Measurements from ENCODE around the gene AREL1.

Gene AREL1

DNA sequence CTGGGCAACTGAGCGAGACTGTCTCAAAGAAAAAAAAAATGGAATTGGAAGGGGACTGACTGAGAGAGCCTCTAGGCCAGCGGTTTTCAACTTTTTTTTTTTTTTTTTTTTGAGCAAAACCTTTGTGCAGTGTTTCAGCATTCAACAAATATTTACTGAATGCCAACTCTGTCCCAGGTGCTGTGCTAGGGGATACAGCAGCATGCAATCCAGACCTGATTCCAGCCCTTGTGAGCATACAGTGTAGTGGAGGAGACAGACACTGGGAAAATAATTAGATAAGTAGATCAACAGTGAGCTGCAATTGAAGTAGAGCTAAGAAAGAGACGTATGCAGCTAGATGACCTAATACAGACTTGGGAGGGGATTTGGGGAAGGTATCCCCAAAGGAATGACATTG, 77.0 kb downstream of the AREL1 start:
- Histone ChIP-seq H3K9me3 (ENCODE audit: control insufficient read depth, insufficient read depth, low read length) (no peaks in the 10 kb centered on the region), H3K27me3 (ENCODE audit: control insufficient read depth, insufficient read depth, low read length) (no peaks in the 10 kb centered on the region), H3K9ac (ENCODE audit: low read depth, low read length) (no peak overlapping the region), H3K4me3 (ENCODE audit: low read depth, low read length) (no peak overlapping the region), H3K36me3 (ENCODE audit: control insufficient read depth, insufficient read depth, low read length) (no peaks in the 10 kb centered on the region), H3K27ac (ENCODE audit: low read depth, low read length) (no peak overlapping the region), H3K4me1 (ENCODE audit: control insufficient read depth, insufficient read depth, low read length) (peaks cover 23% of the 10 kb centered on the region)

DNA sequence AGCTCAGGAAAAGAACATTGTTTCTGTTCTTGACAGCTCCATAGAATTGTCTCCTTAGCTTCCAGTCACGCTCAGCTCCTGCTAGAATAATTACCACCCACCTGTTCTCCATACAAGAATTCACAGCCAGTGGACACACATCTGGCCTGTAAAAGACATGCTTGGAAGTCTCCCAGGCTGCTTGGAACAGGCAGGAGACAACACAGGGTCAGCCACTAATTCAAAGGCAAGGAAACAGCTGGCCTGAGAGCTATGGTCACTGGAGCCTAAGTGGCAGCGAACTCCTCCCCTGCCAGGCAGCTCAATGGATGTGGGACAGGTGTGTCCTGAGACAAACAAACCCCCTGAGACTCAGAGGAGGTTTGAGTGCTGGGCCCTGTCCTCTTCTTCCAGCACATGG, 77.9 kb downstream of the AREL1 start:
- Histone ChIP-seq H3K27ac (ENCODE audit: low read depth, low read length) (no peak overlapping the region), H3K36me3 (ENCODE audit: control insufficient read depth, insufficient read depth, low read length) (no peaks in the 10 kb centered on the region), H3K4me1 (ENCODE audit: control insufficient read depth, insufficient read depth, low read length) (peaks cover 25% of the 10 kb centered on the region), H3K9ac (ENCODE audit: low read depth, low read length) (no peak overlapping the region), H3K27me3 (ENCODE audit: control insufficient read depth, insufficient read depth, low read length) (no peaks in the 10 kb centered on the region), H3K9me3 (ENCODE audit: control insufficient read depth, insufficient read depth, low read length) (no peaks in the 10 kb centered on the region), H3K4me3 (ENCODE audit: low read depth, low read length) (no peak overlapping the region)

GRCh38 chr14:74634481-74634880, 78.4 kb downstream of the AREL1 start:
- Histone ChIP-seq H3K27me3 (ENCODE audit: control insufficient read depth, insufficient read depth, low read length) (no peaks in the 10 kb centered on the region), H3K9me3 (ENCODE audit: control insufficient read depth, insufficient read depth, low read length) (no peaks in the 10 kb centered on the region), H3K36me3 (ENCODE audit: control insufficient read depth, insufficient read depth, low read length) (no peaks in the 10 kb centered on the region), H3K27ac (ENCODE audit: low read depth, low read length) (no peak overlapping the region), H3K9ac (ENCODE audit: low read depth, low read length) (no peak overlapping the region), H3K4me3 (ENCODE audit: low read depth, low read length) (no peak overlapping the region), H3K4me1 (ENCODE audit: control insufficient read depth, insufficient read depth, low read length) (peaks cover 27% of the 10 kb centered on the region)

- Histone ChIP-seq H3K27me3 (ENCODE audit: control insufficient read depth, insufficient read depth, low read length) (no peaks in the 10 kb centered on the region), H3K27ac (ENCODE audit: low read depth, low read length) (no peak overlapping the region), H3K4me3 (ENCODE audit: low read depth, low read length) (no peak overlapping the region), H3K9me3 (ENCODE audit: control insufficient read depth, insufficient read depth, low read length) (no peaks in the 10 kb centered on the region), H3K36me3 (ENCODE audit: control insufficient read depth, insufficient read depth, low read length) (no peaks in the 10 kb centered on the region), H3K4me1 (ENCODE audit: control insufficient read depth, insufficient read depth, low read length) (peaks cover 22% of the 10 kb centered on the region), H3K9ac (ENCODE audit: low read depth, low read length) (no peak overlapping the region)
Observed at GRCh38 chr14:74630881-74631690, 81.8 kb downstream of the AREL1 start.

- no peak overlapping the region for H3K4me3 ChIP-seq (ENCODE audit: low read depth, low read length)
- H3K4me1 ChIP-seq (ENCODE audit: control insufficient read depth, insufficient read depth, low read length), result peaks cover 22% of the 10 kb centered on the region
- H3K9me3 ChIP-seq (ENCODE audit: control insufficient read depth, insufficient read depth, low read length), result no peaks in the 10 kb centered on the region
- no peak overlapping the region for H3K9ac ChIP-seq (ENCODE audit: low read depth, low read length)
- no peaks in the 10 kb centered on the region for H3K27me3 ChIP-seq (ENCODE audit: control insufficient read depth, insufficient read depth, low read length)
- no peak overlapping the region for H3K27ac ChIP-seq (ENCODE audit: low read depth, low read length)
- H3K36me3 ChIP-seq (ENCODE audit: control insufficient read depth, insufficient read depth, low read length), result no peaks in the 10 kb centered on the region
Observed at GRCh38 chr14:74628418-74628817, 84.5 kb downstream of the AREL1 start.

DNA sequence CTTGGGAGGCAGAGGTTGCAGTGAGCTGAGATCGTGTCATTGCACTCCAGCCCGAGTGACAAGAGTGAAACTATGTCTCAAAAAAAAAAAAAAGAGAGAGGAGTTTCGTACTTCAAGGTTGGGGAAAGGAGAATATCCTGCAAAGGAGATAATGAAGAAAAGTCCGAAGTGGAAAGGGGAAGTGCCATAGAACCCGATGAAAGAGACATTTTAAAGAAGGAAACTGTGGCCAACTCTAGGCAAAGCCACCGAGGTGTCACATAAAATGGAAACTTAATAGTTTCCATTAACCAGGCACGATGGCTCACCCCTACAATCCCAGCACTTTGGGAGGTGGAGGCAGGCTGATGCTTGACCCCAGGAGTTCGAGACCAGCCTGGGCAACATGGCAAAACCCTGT, 85.8 kb downstream of the AREL1 start:
- Histone ChIP-seq H3K27me3 (ENCODE audit: control insufficient read depth, insufficient read depth, low read length) (no peaks in the 10 kb centered on the region), H3K4me1 (ENCODE audit: control insufficient read depth, insufficient read depth, low read length) (peaks cover 17% of the 10 kb centered on the region), H3K36me3 (ENCODE audit: control insufficient read depth, insufficient read depth, low read length) (no peaks in the 10 kb centered on the region), H3K9ac (ENCODE audit: low read depth, low read length) (no peak overlapping the region), H3K9me3 (ENCODE audit: control insufficient read depth, insufficient read depth, low read length) (no peaks in the 10 kb centered on the region), H3K4me3 (ENCODE audit: low read depth, low read length) (no peak overlapping the region), H3K27ac (ENCODE audit: low read depth, low read length) (no peak overlapping the region)

GRCh38 chr14:74622257-74622656, 90.6 kb downstream of the AREL1 start:
- peaks cover 4% of the 10 kb centered on the region; the same call in 1 of the 2 replicates for H3K4me1 ChIP-seq (ENCODE audit: control insufficient read depth, insufficient read depth, low read length)

DNA sequence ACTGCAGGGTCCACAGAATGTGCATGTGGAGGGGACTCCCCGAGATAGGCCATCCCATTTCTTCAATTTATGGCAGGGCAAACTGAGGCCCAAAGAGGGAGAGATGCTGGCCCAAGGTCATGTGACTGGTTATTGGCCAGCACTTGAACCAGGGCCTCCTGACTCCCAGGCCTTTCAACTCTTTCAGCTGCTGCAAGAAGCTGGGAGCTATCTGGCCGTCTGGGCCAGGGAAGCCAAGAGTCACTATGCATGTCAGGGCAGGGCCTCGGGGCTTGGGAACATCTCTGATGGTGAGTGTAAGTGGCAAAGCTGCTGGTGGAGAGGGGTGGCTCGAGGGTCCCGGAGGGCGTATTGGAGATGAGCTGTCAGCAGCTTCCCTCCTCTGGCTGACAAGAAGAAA, 91.3 kb downstream of the AREL1 start:
- H3K9ac ChIP-seq (ENCODE audit: low read depth, low read length), result no peak overlapping the region
- no peak overlapping the region for H3K4me3 ChIP-seq (ENCODE audit: low read depth, low read length)
- no peaks in the 10 kb centered on the region for H3K27me3 ChIP-seq (ENCODE audit: control insufficient read depth, insufficient read depth, low read length)
- no peak overlapping the region for H3K27ac ChIP-seq (ENCODE audit: low read depth, low read length)
- H3K9me3 ChIP-seq (ENCODE audit: control insufficient read depth, insufficient read depth, low read length), result no peaks in the 10 kb centered on the region
- H3K4me1 ChIP-seq (ENCODE audit: control insufficient read depth, insufficient read depth, low read length), result peaks cover 11% of the 10 kb centered on the region
- H3K36me3 ChIP-seq (ENCODE audit: control insufficient read depth, insufficient read depth, low read length), result no peaks in the 10 kb centered on the region

More at GRCh38 chr14:74622257-74622656, 90.6 kb downstream of the AREL1 start:
- no peaks in the 10 kb centered on the region for H3K36me3 ChIP-seq (ENCODE audit: control insufficient read depth, insufficient read depth, low read length)
- H3K27ac ChIP-seq (ENCODE audit: low read depth, low read length), result no peak overlapping the region
- H3K4me3 ChIP-seq (ENCODE audit: low read depth, low read length), result no peak overlapping the region
- no peaks in the 10 kb centered on the region for H3K27me3 ChIP-seq (ENCODE audit: control insufficient read depth, insufficient read depth, low read length)
- H3K9ac ChIP-seq (ENCODE audit: low read depth, low read length), result no peak overlapping the region
- H3K9me3 ChIP-seq (ENCODE audit: control insufficient read depth, insufficient read depth, low read length), result no peaks in the 10 kb centered on the region

- Histone ChIP-seq H3K4me1 (ENCODE audit: control insufficient read depth, insufficient read depth, low read length) (peaks cover 11% of the 10 kb centered on the region), H3K27me3 (ENCODE audit: control insufficient read depth, insufficient read depth, low read length) (no peaks in the 10 kb centered on the region), H3K9ac (ENCODE audit: low read depth, low read length) (no peak overlapping the region), H3K4me3 (ENCODE audit: low read depth, low read length) (no peak overlapping the region), H3K9me3 (ENCODE audit: control insufficient read depth, insufficient read depth, low read length) (no peaks in the 10 kb centered on the region), H3K36me3 (ENCODE audit: control insufficient read depth, insufficient read depth, low read length) (no peaks in the 10 kb centered on the region), H3K27ac (ENCODE audit: low read depth, low read length) (no peak overlapping the region)
Observed at GRCh38 chr14:74620923-74621322, 92.0 kb downstream of the AREL1 start.

GRCh38 chr14:74620497-74620921, 92.4 kb downstream of the AREL1 start:
- H3K4me1 ChIP-seq (ENCODE audit: control insufficient read depth, insufficient read depth, low read length), result peaks cover 11% of the 10 kb centered on the region

DNA sequence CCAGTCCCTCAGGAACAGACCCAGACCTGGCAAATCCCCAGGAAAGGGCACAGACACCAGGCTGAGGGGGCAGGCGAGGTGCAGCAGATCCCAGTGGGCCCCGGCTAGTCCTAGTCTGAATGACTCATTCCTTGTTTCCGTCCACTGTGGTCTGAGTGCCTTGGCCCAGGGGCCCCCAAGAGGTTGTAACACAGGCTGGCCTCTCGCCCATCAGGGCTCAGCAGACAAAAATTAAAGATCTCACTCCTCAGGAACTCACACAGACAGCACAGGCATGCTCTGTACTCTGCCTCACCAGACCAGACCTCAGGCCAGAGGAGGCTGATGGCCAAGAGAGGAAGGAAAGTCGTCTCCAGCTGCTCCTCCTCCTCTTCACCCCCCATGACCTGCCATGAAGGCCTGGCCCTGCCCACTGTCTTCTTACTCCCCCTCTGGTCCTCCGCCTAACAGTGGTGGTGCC, 93.2 kb downstream of the AREL1 start:
- Histone ChIP-seq H3K4me3 (ENCODE audit: low read depth, low read length) (no peak overlapping the region), H3K36me3 (ENCODE audit: control insufficient read depth, insufficient read depth, low read length) (no peaks in the 10 kb centered on the region), H3K9me3 (ENCODE audit: control insufficient read depth, insufficient read depth, low read length) (no peaks in the 10 kb centered on the region), H3K27ac (ENCODE audit: low read depth, low read length) (no peak overlapping the region), H3K27me3 (ENCODE audit: control insufficient read depth, insufficient read depth, low read length) (no peaks in the 10 kb centered on the region), H3K4me1 (ENCODE audit: control insufficient read depth, insufficient read depth, low read length) (peaks cover 11% of the 10 kb centered on the region), H3K9ac (ENCODE audit: low read depth, low read length) (no peak overlapping the region)

More at GRCh38 chr14:74620497-74620921, 92.4 kb downstream of the AREL1 start:
- Histone ChIP-seq H3K36me3 (ENCODE audit: control insufficient read depth, insufficient read depth, low read length) (no peaks in the 10 kb centered on the region), H3K4me3 (ENCODE audit: low read depth, low read length) (no peak overlapping the region), H3K27me3 (ENCODE audit: control insufficient read depth, insufficient read depth, low read length) (no peaks in the 10 kb centered on the region), H3K9ac (ENCODE audit: low read depth, low read length) (no peak overlapping the region), H3K9me3 (ENCODE audit: control insufficient read depth, insufficient read depth, low read length) (no peaks in the 10 kb centered on the region), H3K27ac (ENCODE audit: low read depth, low read length) (no peak overlapping the region)
